ENCODE measurements around the gene RAB11FIP3.

DNA sequence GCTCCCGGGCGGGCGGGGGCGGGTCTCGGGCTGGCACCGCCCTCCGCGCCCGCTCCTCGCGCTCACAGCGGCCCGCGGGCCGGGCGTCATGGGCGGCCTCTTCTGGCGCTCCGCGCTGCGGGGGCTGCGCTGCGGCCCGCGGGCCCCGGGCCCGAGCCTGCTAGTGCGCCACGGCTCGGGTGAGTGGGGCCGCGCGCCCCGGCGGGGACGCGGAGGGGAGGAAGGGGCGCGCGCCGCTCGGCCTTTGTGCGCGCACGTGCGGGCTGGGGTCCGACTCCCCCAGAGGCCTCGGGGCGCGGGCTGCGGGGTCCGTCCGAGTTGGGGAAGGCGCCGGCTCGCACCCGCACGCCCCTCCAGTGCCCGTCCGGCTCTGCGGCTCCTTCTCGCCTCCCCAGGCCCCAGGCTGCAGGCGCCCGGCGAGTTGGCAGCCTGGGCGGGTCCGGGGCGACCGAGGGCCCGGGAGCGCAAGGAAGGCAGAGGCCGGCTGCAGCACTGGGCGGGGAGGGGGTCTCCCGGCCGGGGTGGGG lies 28.3 kb upstream of the RAB11FIP3 start, which contains the start of gene NME4:
- no peak for TF ChIP-seq EZH2 (IDR thresholded peaks at IDR 0.05; ENCODE audit: insufficient read depth, poor library complexity, severe bottlenecking)
- no peak for TF ChIP-seq EZH2phosphoT487 (IDR thresholded peaks at IDR 0.05; ENCODE audit: insufficient read depth, low read depth)

Measured in GM23248 (cell line).